ENCODE data around the gene TRAM2. TPM values are rescaled to one million over a fixed set of nuclear protein-coding genes. Genes with fewer than 3 reads are reported as not detected.

TRAM2 gene
- total and polyA plus RNA-seq, 2 donors from 2014 or later, result 4.5 to 20.7 TPM

GRCh38 chr6:52590152-52590891 lies 13.5 kb upstream of the TRAM2 start:
- Histone ChIP-seq H3K4me3 (ENCODE audit: low read length in 3 of 3) (no peak overlapping the region), H3K27ac (ENCODE audit: low read depth in 2 of 2, low read length in 2 of 2) (no peak overlapping the region), H3K4me1 (ENCODE audit: control insufficient read depth in 2 of 3, insufficient read depth in 2 of 3, low read depth in 1 of 3, low read length in 3 of 3) (peaks cover 2 to 22% (median 14%) of the 10 kb centered on the region in 3 donors), H3K9ac (ENCODE audit: low read length in 3 of 3) (no peak overlapping the region), H3K36me3 (ENCODE audit: control insufficient read depth in 2 of 3, insufficient read depth in 3 of 3, low read length in 3 of 3) (no peaks in the 10 kb centered on the region), H3K9me3 (ENCODE audit: control insufficient read depth in 2 of 3, insufficient read depth in 1 of 3, low read length in 3 of 3) (no peaks in the 10 kb centered on the region), H3K27me3 (ENCODE audit: control insufficient read depth, insufficient read depth, low read length) (no peaks in the 10 kb centered on the region)
- intact Hi-C loops (cut with DNase I), result no loop called here
- FAIRE-seq, result no peak
- no peak for TF ChIP-seq CTCF (IDR thresholded peaks at IDR 0.05; ENCODE audit: borderline replicate concordance, extremely low read depth, insufficient read depth)
- peak in 3 of 5 donors; percentile 41 to 86 (median 72) for DNase-seq

GRCh38 chr6:52588710-52589091 lies 11.8 kb upstream of the TRAM2 start:
- DNase-seq (no peak), FAIRE-seq (no peak)

GRCh38 chr6:52588087-52588709 lies 11.3 kb upstream of the TRAM2 start:
- Histone ChIP-seq H3K27me3 (ENCODE audit: control insufficient read depth, insufficient read depth, low read length) (no peaks in the 10 kb centered on the region), H3K27ac (ENCODE audit: low read depth in 2 of 2, low read length in 2 of 2) (no peak overlapping the region), H3K36me3 (ENCODE audit: control insufficient read depth in 2 of 3, insufficient read depth in 3 of 3, low read length in 3 of 3) (no peaks in the 10 kb centered on the region), H3K4me1 (ENCODE audit: control insufficient read depth in 2 of 3, insufficient read depth in 2 of 3, low read depth in 1 of 3, low read length in 3 of 3) (peaks cover 2 to 14% (median 10%) of the 10 kb centered on the region in 3 donors), H3K9ac (ENCODE audit: low read length in 3 of 3) (no peak overlapping the region), H3K4me3 (ENCODE audit: low read length in 3 of 3) (no peak overlapping the region), H3K9me3 (ENCODE audit: control insufficient read depth in 2 of 3, insufficient read depth in 1 of 3, low read length in 3 of 3) (no peaks in the 10 kb centered on the region)
- TF ChIP-seq CTCF (IDR thresholded peaks at IDR 0.05; ENCODE audit: borderline replicate concordance, extremely low read depth, insufficient read depth), result no peak
- FAIRE-seq (no peak), DNase-seq (no peak)
- intact Hi-C loops (cut with DNase I), result no loop called here

More at GRCh38 chr6:52588710-52589091, 11.8 kb upstream of the TRAM2 start:
- Histone ChIP-seq H3K9me3 (ENCODE audit: control insufficient read depth in 2 of 3, insufficient read depth in 1 of 3, low read length in 3 of 3) (no peaks in the 10 kb centered on the region), H3K4me3 (ENCODE audit: low read length in 3 of 3) (no peak overlapping the region), H3K9ac (ENCODE audit: low read length in 3 of 3) (no peak overlapping the region), H3K27me3 (ENCODE audit: control insufficient read depth, insufficient read depth, low read length) (no peaks in the 10 kb centered on the region), H3K36me3 (ENCODE audit: control insufficient read depth in 2 of 3, insufficient read depth in 3 of 3, low read length in 3 of 3) (no peaks in the 10 kb centered on the region), H3K27ac (ENCODE audit: low read depth in 2 of 2, low read length in 2 of 2) (no peak overlapping the region), H3K4me1 (ENCODE audit: control insufficient read depth in 2 of 3, insufficient read depth in 2 of 3, low read depth in 1 of 3, low read length in 3 of 3) (peaks cover 2 to 14% (median 10%) of the 10 kb centered on the region in 3 donors)
- TF ChIP-seq CTCF (IDR thresholded peaks at IDR 0.05; ENCODE audit: borderline replicate concordance, extremely low read depth, insufficient read depth), result no peak
- intact Hi-C loops (cut with DNase I), result no loop called here
